ENCODE measurements around the gene CACNA1D. TPM values are rescaled to one million over a fixed set of nuclear protein-coding genes. Genes with fewer than 3 reads are reported as not detected.
"Not testable (repeated sequence)": the region's sequence is repeated elsewhere in the genome, so short reads cannot be mapped to it uniquely, and the experiment has no call there.

The CACNA1D gene
- total RNA-seq, 2 donors from 2014 or later, result 0.68 to 1.5 TPM

- no peaks in the 10 kb centered on the region for H3K36me3 ChIP-seq
- no peak overlapping the region for H3K4me3 ChIP-seq
- no peak overlapping the region for H3K27ac ChIP-seq
- DNase-seq (ENCODE audit: low spot score) (no peak), ATAC-seq (ENCODE audit: insufficient number of reproducible peaks, low FRiP score, low read depth) (no peak)
- H3K4me1 ChIP-seq (ENCODE audit: control insufficient read depth in 1 of 2, low read depth in 2 of 2), result no peaks in the 10 kb centered on the region
- H3K9me3 ChIP-seq, result no peaks in the 10 kb centered on the region
- no peak for TF ChIP-seq CTCF (IDR thresholded peaks at IDR 0.05)
- H3K27me3 ChIP-seq (replicated peaks; ENCODE audit: insufficient read depth), result no peaks in the 10 kb centered on the region
Observed at GRCh38 chr3:53635041-53635440, 140.6 kb downstream of the CACNA1D start.

- not testable (repeated sequence) for H3K36me3 ChIP-seq; DNase-seq (ENCODE audit: low spot score); H3K27ac ChIP-seq; H3K9me3 ChIP-seq; H3K27me3 ChIP-seq (replicated peaks; ENCODE audit: insufficient read depth); H3K4me1 ChIP-seq (ENCODE audit: control insufficient read depth in 1 of 2, low read depth in 2 of 2); H3K4me3 ChIP-seq; ATAC-seq (ENCODE audit: insufficient number of reproducible peaks, low FRiP score, low read depth)
Observed at GRCh38 chr3:53638806-53639205, 144.4 kb downstream of the CACNA1D start.

DNA sequence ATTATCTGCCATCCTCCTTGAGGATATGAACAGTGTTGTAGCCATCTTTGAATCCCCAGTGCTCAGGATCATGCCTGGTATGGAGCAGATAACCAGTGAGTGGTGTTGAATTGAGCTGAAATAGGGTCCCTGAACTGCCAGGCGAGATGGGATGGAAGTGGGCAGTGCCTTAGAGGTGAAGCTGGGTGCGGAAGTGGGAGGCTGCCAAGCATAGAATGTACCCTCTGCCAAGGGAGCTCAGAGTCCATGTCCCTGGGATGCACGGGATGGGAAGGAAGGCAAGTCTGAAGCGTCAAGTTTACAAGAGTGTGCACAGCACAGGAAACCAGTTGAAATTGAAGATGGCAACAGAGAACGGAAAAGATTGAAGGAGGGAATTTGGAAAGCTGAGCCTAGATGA is 147.0 kb downstream of the CACNA1D start:
- Histone ChIP-seq H3K4me3 (no peak overlapping the region), H3K9me3 (no peaks in the 10 kb centered on the region), H3K27ac (no peak overlapping the region), H3K36me3 (no peaks in the 10 kb centered on the region), H3K4me1 (ENCODE audit: control insufficient read depth in 1 of 2, low read depth in 2 of 2) (peaks cover 0 to 5% of the 10 kb centered on the region in 2 donors), H3K27me3 (replicated peaks; ENCODE audit: insufficient read depth) (no peaks in the 10 kb centered on the region)
- DNase-seq (ENCODE audit: low spot score) (no peak), ATAC-seq (ENCODE audit: insufficient number of reproducible peaks, low FRiP score, low read depth) (no peak)
- no peak for TF ChIP-seq CTCF (IDR thresholded peaks at IDR 0.05)

GRCh38 chr3:53642211-53642610 is 147.8 kb downstream of the CACNA1D start:
- Histone ChIP-seq H3K36me3 (no peaks in the 10 kb centered on the region), H3K4me1 (ENCODE audit: control insufficient read depth in 1 of 2, low read depth in 2 of 2) (peaks cover 0 to 5% of the 10 kb centered on the region in 2 donors), H3K27me3 (replicated peaks; ENCODE audit: insufficient read depth) (no peaks in the 10 kb centered on the region), H3K4me3 (no peak overlapping the region), H3K9me3 (no peaks in the 10 kb centered on the region), H3K27ac (no peak overlapping the region)
- DNase-seq (ENCODE audit: low spot score) (no peak), ATAC-seq (ENCODE audit: insufficient number of reproducible peaks, low FRiP score, low read depth) (no peak)
- no peak for TF ChIP-seq CTCF (IDR thresholded peaks at IDR 0.05)

GRCh38 chr3:53643757-53644156 is 149.3 kb downstream of the CACNA1D start:
- H3K27me3 ChIP-seq (replicated peaks; ENCODE audit: insufficient read depth), result no peaks in the 10 kb centered on the region
- no peak for DNase-seq (ENCODE audit: low spot score)
- peaks cover 0 to 5% of the 10 kb centered on the region in 2 donors for H3K4me1 ChIP-seq (ENCODE audit: control insufficient read depth in 1 of 2, low read depth in 2 of 2)
- H3K36me3 ChIP-seq, result no peaks in the 10 kb centered on the region
- no peaks in the 10 kb centered on the region for H3K9me3 ChIP-seq
- H3K4me3 ChIP-seq, result no peak overlapping the region
- ATAC-seq (ENCODE audit: insufficient number of reproducible peaks, low FRiP score, low read depth), result no peak
- TF ChIP-seq CTCF (IDR thresholded peaks at IDR 0.05), result no peak
- no peak overlapping the region for H3K27ac ChIP-seq

DNA sequence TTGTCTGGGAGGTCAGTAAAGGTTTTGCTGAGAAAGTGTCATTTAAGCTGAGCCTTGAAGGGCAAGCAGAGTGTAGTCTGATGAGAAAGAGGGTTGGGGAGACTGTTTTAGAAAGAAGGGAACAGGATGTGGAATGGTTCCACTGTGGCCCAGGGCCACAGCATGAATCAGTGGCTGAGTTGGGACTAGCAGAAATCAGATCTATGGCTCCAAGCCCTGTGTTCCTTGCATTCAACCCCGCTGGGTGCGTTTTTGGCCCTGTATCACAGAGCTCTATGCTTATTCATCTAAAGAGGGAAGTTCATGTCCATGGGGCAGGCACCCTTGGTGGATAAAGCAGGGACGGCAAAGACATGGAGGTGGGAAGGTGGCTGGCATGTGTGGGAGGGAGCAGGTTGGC is 151.3 kb downstream of the CACNA1D start:
- ATAC-seq (ENCODE audit: insufficient number of reproducible peaks, low FRiP score, low read depth) (no peak), DNase-seq (ENCODE audit: low spot score) (no peak)
- no peaks in the 10 kb centered on the region for H3K9me3 ChIP-seq
- H3K4me3 ChIP-seq, result no peak overlapping the region
- no peak for TF ChIP-seq CTCF (IDR thresholded peaks at IDR 0.05)
- H3K4me1 ChIP-seq (ENCODE audit: control insufficient read depth in 1 of 2, low read depth in 2 of 2), result peaks cover 0 to 5% of the 10 kb centered on the region in 2 donors
- H3K27me3 ChIP-seq (replicated peaks; ENCODE audit: insufficient read depth), result no peaks in the 10 kb centered on the region
- no peak overlapping the region for H3K27ac ChIP-seq
- H3K36me3 ChIP-seq, result no peaks in the 10 kb centered on the region

Data from thoracic aorta (tissue), 2 donors.